MCF 10A (cell line): ENCODE measurements around the gene IRF4. TPM values are rescaled to one million over a fixed set of nuclear protein-coding genes. Genes with fewer than 3 reads are reported as not detected.
"Not testable (repeated sequence)": the region's sequence is repeated elsewhere in the genome, so short reads cannot be mapped to it uniquely, and the experiment has no call there.

Experiments
- BruUV-seq: library from RNA; stranded (reverse); fragments of 400-500 nt; replicated peaks from 2 replicates; lab custom pipeline; 2021; lab: Mats Ljungman, UMichigan
- CTCF ChIA-PET: fragments of 300-600 bp; sonication (Branson Sonifier 250); formaldehyde crosslinking; extraction: SDS; loops from one replicate; lab custom pipeline; 2021; ENCODE audit warnings: antibody characterized with exemption, inconsistent platforms; lab: Yijun Ruan, JAX
- POLR2A ChIA-PET: fragments of 300-600, 350-650 bp; sonication (Branson Sonifier 250); formaldehyde crosslinking; extraction: SDS; loops from one replicate; lab custom pipeline; 2020; ENCODE audit warnings: antibody characterized with exemption, inconsistent platforms; lab: Yijun Ruan, JAX
- DNase-seq: peaks from one replicate; pipeline ENCODE4 v3.0.0-alpha.2; 2018; ENCODE audit not compliant: unreplicated experiment
- H3K27ac Mint-ChIP-seq: one replicate; pipeline ENCODE4 v1.8.0; 2022; ENCODE audit warnings: mild to moderate bottlenecking, low read depth, mixed read lengths; ENCODE audit not compliant: unreplicated experiment
- H3K27me3 Mint-ChIP-seq: one replicate; pipeline ENCODE4 v1.8.0; 2022; ENCODE audit warnings: mixed read lengths; ENCODE audit not compliant: insufficient read depth, unreplicated experiment
- H3K36me3 Mint-ChIP-seq: one replicate; pipeline ENCODE4 v1.8.0; 2022; ENCODE audit warnings: mild to moderate bottlenecking, moderate library complexity, mixed read lengths; ENCODE audit not compliant: insufficient read depth, unreplicated experiment
- H3K4me1 Mint-ChIP-seq: one replicate; pipeline ENCODE4 v1.8.0; 2022; ENCODE audit warnings: mixed read lengths; ENCODE audit not compliant: insufficient read depth, unreplicated experiment
- H3K4me3 Mint-ChIP-seq: one replicate; pipeline ENCODE4 v1.8.0; 2022; ENCODE audit warnings: mild to moderate bottlenecking, moderate library complexity, mixed read lengths; ENCODE audit not compliant: unreplicated experiment
- H3K9me3 Mint-ChIP-seq: one replicate; pipeline ENCODE4 v1.8.0; 2022; ENCODE audit warnings: mixed read lengths; ENCODE audit not compliant: unreplicated experiment
- intact Hi-C: fragments of 100-400 bp; cut with micrococcal nuclease; formaldehyde crosslinking; loops from 2 replicates; pipeline ENCODE4 v1.14.1; 2022
- total RNA-seq: library from RNA; stranded (reverse); gene quantifications from 2 replicates; pipeline ENCODE4 v1.2.3, GENCODE V29; 2022
- TF ChIP-seq, protein P1 (sequence below): fragments of 200-600 bp; IDR thresholded peaks from one replicate; pipeline ENCODE4 v1.8.0; 2022; ENCODE audit warnings: antibody characterized with exemption, mild to moderate bottlenecking; ENCODE audit not compliant: unreplicated experiment

The IRF4 gene
- total RNA-seq, 1 experiment from 2014 or later = not detected

DNA sequence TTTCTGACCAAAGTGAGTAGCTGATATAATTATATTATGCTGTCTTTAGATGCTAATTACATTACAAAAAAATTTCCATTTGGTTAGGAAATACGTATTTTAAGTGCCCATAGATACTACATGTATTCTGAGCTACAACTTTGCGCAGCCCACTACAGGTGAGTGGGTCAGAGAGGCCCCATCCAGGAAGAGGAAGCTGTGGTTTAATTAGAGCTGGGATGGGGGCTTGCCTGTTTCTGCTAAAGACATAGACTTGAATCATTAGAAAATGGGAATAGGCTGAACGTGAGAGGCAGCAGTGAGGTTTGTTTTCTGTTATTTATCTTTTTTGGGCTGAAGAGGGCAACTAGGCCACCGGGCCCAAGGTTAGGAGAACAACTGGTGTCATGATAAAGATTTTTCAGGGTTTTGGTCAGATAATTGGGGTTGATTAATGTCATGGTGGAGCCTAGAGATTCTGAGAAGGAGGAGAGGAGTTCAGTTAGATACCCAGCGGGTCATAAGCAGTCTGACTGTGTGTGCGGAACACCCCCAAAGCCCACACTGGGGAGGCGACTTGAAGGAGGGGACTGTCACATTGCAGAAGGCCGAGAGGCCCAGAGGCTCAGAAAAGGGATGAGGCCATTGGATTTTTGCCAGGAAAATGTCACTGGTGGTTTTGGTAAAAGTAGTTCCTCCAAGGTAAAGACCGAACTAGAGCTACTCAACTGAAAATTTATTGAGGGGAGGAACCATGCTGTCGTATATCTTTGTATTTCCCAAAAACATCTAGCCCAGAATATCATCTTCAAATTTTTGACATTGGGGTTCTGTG is 14.5 kb upstream of the IRF4 start:
- POLR2A ChIA-PET = interaction anchor here (0.6 to 0.8 kb wide), 4 partner anchors 10 to 88 kb away, joined by 3 read pairs; no protein-coding TSS in a partner anchor
- TF ChIP-seq, protein P1, sequence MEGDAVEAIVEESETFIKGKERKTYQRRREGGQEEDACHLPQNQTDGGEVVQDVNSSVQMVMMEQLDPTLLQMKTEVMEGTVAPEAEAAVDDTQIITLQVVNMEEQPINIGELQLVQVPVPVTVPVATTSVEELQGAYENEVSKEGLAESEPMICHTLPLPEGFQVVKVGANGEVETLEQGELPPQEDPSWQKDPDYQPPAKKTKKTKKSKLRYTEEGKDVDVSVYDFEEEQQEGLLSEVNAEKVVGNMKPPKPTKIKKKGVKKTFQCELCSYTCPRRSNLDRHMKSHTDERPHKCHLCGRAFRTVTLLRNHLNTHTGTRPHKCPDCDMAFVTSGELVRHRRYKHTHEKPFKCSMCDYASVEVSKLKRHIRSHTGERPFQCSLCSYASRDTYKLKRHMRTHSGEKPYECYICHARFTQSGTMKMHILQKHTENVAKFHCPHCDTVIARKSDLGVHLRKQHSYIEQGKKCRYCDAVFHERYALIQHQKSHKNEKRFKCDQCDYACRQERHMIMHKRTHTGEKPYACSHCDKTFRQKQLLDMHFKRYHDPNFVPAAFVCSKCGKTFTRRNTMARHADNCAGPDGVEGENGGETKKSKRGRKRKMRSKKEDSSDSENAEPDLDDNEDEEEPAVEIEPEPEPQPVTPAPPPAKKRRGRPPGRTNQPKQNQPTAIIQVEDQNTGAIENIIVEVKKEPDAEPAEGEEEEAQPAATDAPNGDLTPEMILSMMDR = no peak

DNA sequence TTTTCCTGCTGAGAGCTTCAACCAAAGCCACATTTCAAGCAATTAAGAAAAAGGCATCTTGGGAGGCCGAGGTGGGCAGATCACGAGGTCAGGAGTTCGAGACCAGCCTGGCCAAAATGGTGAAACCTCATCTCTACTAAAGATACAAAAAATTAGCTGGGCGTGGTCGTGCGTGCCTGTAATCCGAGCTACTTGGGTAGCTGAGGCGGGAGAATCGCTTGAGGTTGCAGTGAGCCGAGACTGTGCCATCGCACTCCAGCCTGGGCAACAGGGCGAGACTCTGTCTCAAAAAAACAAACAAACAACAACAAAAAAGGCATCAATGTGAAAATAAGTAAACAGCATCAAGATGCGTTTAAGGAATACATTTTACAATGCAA is 13.9 kb upstream of the IRF4 start:
- BruUV-seq, POLR2A ChIA-PET, H3K9me3 Mint-ChIP-seq, CTCF ChIA-PET, H3K36me3 Mint-ChIP-seq, H3K27ac Mint-ChIP-seq, H3K4me3 Mint-ChIP-seq, DNase-seq, intact Hi-C loops, H3K4me1 Mint-ChIP-seq: not testable (repeated sequence)
- H3K27me3 Mint-ChIP-seq = peaks cover 21% of the 10 kb centered on the region

More for the DNA sequence above, 14.5 kb upstream of the IRF4 start:
- Mint-ChIP-seq H3K27ac (no peak overlapping the region), H3K27me3 (peaks cover 26% of the 10 kb centered on the region), H3K4me1 (no peaks in the 10 kb centered on the region), H3K9me3 (no peaks in the 10 kb centered on the region), H3K4me3 (no peak overlapping the region), H3K36me3 (no peaks in the 10 kb centered on the region)
- CTCF ChIA-PET = interaction anchor here (0.6 kb wide), 1 partner anchor 48 kb away, joined by 3 read pairs; no protein-coding TSS in a partner anchor
- BruUV-seq = no TSS peak
- intact Hi-C loops = no loop called here
- no peak for DNase-seq

DNA sequence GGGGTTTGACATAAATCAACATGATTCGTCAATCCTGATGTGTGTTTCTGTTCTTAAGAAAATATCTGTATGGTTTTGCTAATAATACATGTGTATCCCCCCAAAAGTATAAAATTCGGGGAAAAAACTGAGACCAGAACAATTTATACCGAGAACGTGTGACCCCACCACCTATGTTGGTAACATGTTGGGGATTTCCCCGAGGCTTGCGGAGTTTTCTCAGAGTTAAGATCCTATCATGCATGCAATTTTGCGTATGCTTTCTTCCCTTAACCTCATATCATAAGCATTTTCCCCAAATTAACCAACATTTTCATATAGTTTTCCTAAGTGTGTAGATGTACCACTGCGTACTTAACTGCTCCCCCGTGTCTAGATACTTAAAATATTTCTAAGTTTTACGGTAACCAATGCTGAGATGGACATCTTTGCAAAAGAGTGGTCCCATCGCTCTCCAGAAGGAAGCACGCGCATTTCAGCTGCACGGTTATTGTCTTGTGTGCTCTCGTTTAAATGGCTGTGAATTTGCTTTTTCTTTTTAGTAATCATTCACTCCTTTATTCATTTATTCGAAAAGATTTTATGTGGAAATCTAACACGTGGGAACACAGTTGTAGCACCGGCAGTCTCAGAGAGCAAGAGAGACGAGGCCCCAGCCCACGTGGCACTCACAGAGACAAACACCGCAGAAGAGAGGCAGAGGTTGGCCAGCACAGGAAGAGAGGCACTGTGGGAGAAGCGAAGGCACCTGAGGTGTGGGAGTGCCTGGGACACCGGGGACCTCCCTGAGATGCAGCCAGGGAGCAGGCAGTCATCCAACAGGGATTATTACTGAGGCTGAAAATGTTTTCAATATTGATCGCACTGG is 13.2 kb upstream of the IRF4 start:
- peaks cover 15% of the 10 kb centered on the region for H3K27me3 Mint-ChIP-seq
- CTCF ChIA-PET = no interaction called here
- intact Hi-C loops = no loop called here

DNA sequence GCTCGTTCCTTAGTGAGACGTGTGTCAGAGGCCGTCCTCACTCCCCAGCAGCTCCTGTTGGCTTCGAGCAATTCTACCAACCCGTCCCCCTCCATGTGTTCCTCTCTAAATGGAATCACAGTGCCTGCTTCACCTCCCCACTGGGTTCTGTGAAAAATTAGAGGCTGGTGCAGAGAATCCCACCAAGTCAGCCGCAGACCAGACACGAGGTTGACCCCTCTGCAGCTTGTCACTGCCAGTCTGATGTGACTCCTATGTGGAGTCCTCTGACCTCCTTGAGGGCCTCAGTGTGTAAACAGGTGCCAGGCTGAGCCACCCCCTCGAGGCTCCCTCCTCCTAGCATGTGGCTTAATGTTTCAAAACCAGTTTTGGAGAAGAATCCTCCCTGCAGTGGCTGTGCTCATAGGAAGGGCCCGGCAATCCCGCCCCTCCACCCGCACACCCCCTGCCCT is 12.6 kb upstream of the IRF4 start:
- no TSS peak for BruUV-seq
- DNase-seq = no peak
- intact Hi-C loops = no loop called here
- Mint-ChIP-seq H3K27me3 (peaks cover 13% of the 10 kb centered on the region), H3K4me1 (peaks cover 7% of the 10 kb centered on the region), H3K4me3 (no peak overlapping the region), H3K9me3 (no peaks in the 10 kb centered on the region), H3K27ac (no peak overlapping the region), H3K36me3 (no peaks in the 10 kb centered on the region)
- ChIA-PET POLR2A (no interaction called here), CTCF (no interaction called here)
- TF ChIP-seq, protein P1 = no peak

More for the DNA sequence above, 13.2 kb upstream of the IRF4 start:
- DNase-seq = no peak
- Mint-ChIP-seq H3K4me3 (no peak overlapping the region), H3K36me3 (no peaks in the 10 kb centered on the region), H3K27ac (no peak overlapping the region), H3K4me1 (peaks cover under 1% of the 10 kb centered on the region), H3K9me3 (no peaks in the 10 kb centered on the region)
- POLR2A ChIA-PET = no interaction called here
- BruUV-seq = no TSS peak
- TF ChIP-seq, protein P1 = no peak
